H1 (cell line): Measurements from ENCODE around the gene ADGRB3. TPM values are rescaled to one million over a fixed set of nuclear protein-coding genes. Genes with fewer than 3 reads are reported as not detected.

Source experiments
- CTCF ChIA-PET: fragments of 300-600 bp; sonication (Branson Sonifier 250); formaldehyde crosslinking; loops from one replicate; lab custom pipeline; 2021; ENCODE audit not compliant: partially characterized antibody; lab: Charles Lee
- POLR2A ChIA-PET: fragments of 300-600 bp; sonication (Branson Sonifier 250); formaldehyde crosslinking; loops from one replicate; lab custom pipeline; 2021; ENCODE audit warnings: inconsistent platforms; ENCODE audit not compliant: partially characterized antibody; lab: Charles Lee
- DNase-seq, 2 experiments: peaks; one replicate each; pipeline versions ENCODE4 v3.0.0 to v3.0.0-alpha.2; 2010 to 2022; ENCODE audit warnings: low spot score in 2 of 2, low read depth in 1 of 2, mixed read lengths in 1 of 2
- FAIRE-seq: peaks from 2 replicates; lab custom pipeline; 2011; peaks lifted over from hg19 to GRCh38; lab: Jason Lieb, UNC
- H2AFZ ChIP-seq: 2 replicates; pipeline ENCODE4 v1.8.1; 2012; ENCODE audit warnings: low read length, inconsistent platforms
- H2AK5ac ChIP-seq: 2 replicates; pipeline ENCODE4 v1.6.1; 2013; ENCODE audit warnings: low read depth, low read length
- H2BK120ac ChIP-seq: replicated peaks from 2 replicates; pipeline ENCODE3; 2013; ENCODE audit warnings: low read depth, low read length, inconsistent platforms
- H2BK12ac ChIP-seq: 2 replicates; pipeline ENCODE4 v1.6.1; 2013; ENCODE audit warnings: low read depth, low read length
- H2BK15ac ChIP-seq: 2 replicates; pipeline ENCODE4 v1.6.1; 2013; ENCODE audit warnings: low read length
- H2BK20ac ChIP-seq: 2 replicates; pipeline ENCODE4 v1.6.1; 2013; ENCODE audit warnings: low read length
- H2BK5ac ChIP-seq: 2 replicates; pipeline ENCODE4 v1.6.1; 2013; ENCODE audit warnings: low read depth, low read length
- H3K14ac ChIP-seq: 2 replicates; pipeline ENCODE4 v1.6.1; 2013; ENCODE audit warnings: inconsistent platforms; ENCODE audit not compliant: insufficient read length
- H3K18ac ChIP-seq: 2 replicates; pipeline ENCODE4 v1.6.1; 2013; ENCODE audit warnings: low read length; ENCODE audit errors: extremely low read depth
- H3K23ac ChIP-seq: 2 replicates; pipeline ENCODE4 v1.6.1; 2013; ENCODE audit warnings: inconsistent platforms; ENCODE audit not compliant: insufficient read length
- H3K23me2 ChIP-seq: 2 replicates; pipeline ENCODE4 v1.6.1; 2013; ENCODE audit warnings: low read depth, low read length
- H3K27ac ChIP-seq: 2 replicates; pipeline ENCODE4 v1.6.1; 2011; ENCODE audit warnings: low read depth, low read length, inconsistent platforms
- H3K27me3 ChIP-seq, 4 experiments: replicated peaks in 1 of 4; 1 replicate in 1 of 4; 2 replicates in 3 of 4; pipeline versions ENCODE4 v1.6.1 to v1.8.1; 2011 to 2013; ENCODE audit warnings: low read length in 3 of 4, mild to moderate bottlenecking in 3 of 4, inconsistent platforms in 2 of 4, mixed read lengths in 2 of 4, moderate library complexity in 1 of 4; ENCODE audit not compliant: control insufficient read depth in 3 of 4, insufficient read depth in 3 of 4; ENCODE audit errors: extremely low read depth in 1 of 4
- H3K36me3 ChIP-seq, 4 experiments: 2 replicates each; pipeline versions ENCODE4 v1.6.1 to v1.8.1; 2011 to 2013; ENCODE audit warnings: mild to moderate bottlenecking in 4 of 4, low read length in 3 of 4, moderate library complexity in 2 of 4, control low read depth in 1 of 4, inconsistent platforms in 1 of 4; ENCODE audit not compliant: insufficient read depth in 4 of 4, control insufficient read depth in 2 of 4
- H3K4ac ChIP-seq: replicated peaks from 2 replicates; pipeline ENCODE3; 2013; ENCODE audit warnings: low read length, low read depth, mixed read lengths, inconsistent platforms; ENCODE audit not compliant: insufficient read length
- H3K4me1 ChIP-seq, 4 experiments: replicated peaks in 1 of 4; 1 replicate in 1 of 4; 2 replicates in 3 of 4; pipeline versions ENCODE4 v1.6.1 to v1.8.1; 2011 to 2013; ENCODE audit warnings: low read length in 3 of 4, inconsistent platforms in 2 of 4, mixed read lengths in 1 of 4; ENCODE audit not compliant: insufficient read depth in 4 of 4, control insufficient read depth in 3 of 4
- H3K4me2 ChIP-seq, 2 experiments: 2 replicates each; pipeline versions ENCODE4 v1.6.1 to v1.8.1; 2011 to 2013; ENCODE audit warnings: low read depth in 2 of 2, low read length in 2 of 2, control low read depth in 1 of 2, inconsistent platforms in 1 of 2, mild to moderate bottlenecking in 1 of 2; ENCODE audit not compliant: insufficient read depth in 1 of 2
- H3K4me3 ChIP-seq, 4 experiments: fragments of 200-600, 300-600 bp in 1 of 4; sonication (generic), shearing (Covaris generic), sonication (Bioruptor Twin) in 1 of 4; 2 replicates each; pipeline versions ENCODE4 v1.5.1 to v1.8.1; 2011 to 2016; ENCODE audit warnings: low read length in 4 of 4, low read depth in 3 of 4, control low read depth in 2 of 4, inconsistent platforms in 2 of 4, mild to moderate bottlenecking in 2 of 4, mixed read lengths in 1 of 4, moderate library complexity in 1 of 4; ENCODE audit not compliant: insufficient read depth in 2 of 4; ENCODE audit errors: extremely low read depth in 1 of 4
- H3K56ac ChIP-seq: replicated peaks from 2 replicates; pipeline ENCODE3; 2013; ENCODE audit warnings: low read depth, mild to moderate bottlenecking, mixed read lengths, low read length, inconsistent platforms; ENCODE audit not compliant: insufficient read length
- H3K79me1 ChIP-seq: 2 replicates; pipeline ENCODE4 v1.6.1; 2013; ENCODE audit warnings: low read depth, low read length, control low read depth
- H3K79me2 ChIP-seq, 2 experiments: 2 replicates each; pipeline versions ENCODE4 v1.6.1 to v1.8.1; 2012 to 2013; ENCODE audit warnings: low read length in 2 of 2, mild to moderate bottlenecking in 2 of 2, inconsistent platforms in 1 of 2; ENCODE audit not compliant: insufficient read depth in 2 of 2, control insufficient read depth in 1 of 2
- H3K9ac ChIP-seq, 4 experiments: replicated peaks in 1 of 4; 1 replicate in 1 of 4; 2 replicates in 3 of 4; pipeline versions ENCODE4 v1.6.1 to v1.8.1; 2011 to 2013; ENCODE audit warnings: low read depth in 3 of 4, low read length in 3 of 4, control low read depth in 2 of 4, mild to moderate bottlenecking in 2 of 4, moderate library complexity in 2 of 4, inconsistent platforms in 1 of 4; ENCODE audit errors: extremely low read depth in 1 of 4
- H3K9me3 ChIP-seq, 2 experiments: 2 replicates each; pipeline versions ENCODE4 v1.6.1 to v1.8.1; 2012 to 2013; ENCODE audit warnings: mild to moderate bottlenecking in 2 of 2, moderate library complexity in 2 of 2, control low read depth in 1 of 2, inconsistent platforms in 1 of 2, low read depth in 1 of 2, low read length in 1 of 2, mixed read lengths in 1 of 2; ENCODE audit not compliant: insufficient read depth in 2 of 2
- H4K20me1 ChIP-seq, 2 experiments: replicated peaks in 1 of 2; 2 replicates each; pipeline versions ENCODE3 to v1.8.1; 2011 to 2013; ENCODE audit warnings: inconsistent platforms in 2 of 2, low read length in 2 of 2, mild to moderate bottlenecking in 1 of 2; ENCODE audit not compliant: insufficient read depth in 2 of 2, control insufficient read depth in 1 of 2
- H4K5ac ChIP-seq: 2 replicates; pipeline ENCODE4 v1.6.1; 2013; ENCODE audit warnings: low read length, low read depth, mixed read lengths, inconsistent platforms; ENCODE audit not compliant: insufficient read length
- H4K8ac ChIP-seq: 2 replicates; pipeline ENCODE4 v1.8.0; 2013; ENCODE audit warnings: mild to moderate bottlenecking, moderate library complexity, low read length, inconsistent platforms; ENCODE audit not compliant: insufficient read depth; ENCODE audit errors: extremely low read depth
- H4K91ac ChIP-seq: replicated peaks from 2 replicates; pipeline ENCODE3; 2013; ENCODE audit warnings: low read length, mixed read lengths, inconsistent platforms; ENCODE audit not compliant: insufficient read length
- ASH2L ChIP-seq: fragments of 200-600, 300-600 bp; sonication (generic); IDR thresholded peaks from one replicate; pipeline ENCODE4 v1.7.1; 2017; ENCODE audit warnings: low read length
- BCL11A ChIP-seq, 2 experiments: IDR thresholded peaks; one replicate each; pipeline ENCODE4 v1.6.1; 2011; ENCODE audit warnings: low read depth in 2 of 2, low read length in 2 of 2, mild to moderate bottlenecking in 2 of 2
- POLR2AphosphoS5 ChIP-seq: IDR thresholded peaks from 2 replicates; pipeline ENCODE4 v1.6.1; 2011; ENCODE audit warnings: low read depth, low read length
- SAP30 ChIP-seq: fragments of 300-600 bp; sonication (generic); IDR thresholded peaks from 2 replicates; pipeline ENCODE4 v1.7.1; 2012; ENCODE audit warnings: low read length, moderate library complexity, mild to moderate bottlenecking, inconsistent platforms; ENCODE audit not compliant: insufficient read depth, insufficient replicate concordance
- TAF7 ChIP-seq: optimal IDR thresholded peaks from 2 replicates; pipeline ENCODE3; 2011; ENCODE audit warnings: low read depth, mild to moderate bottlenecking, inconsistent platforms, low read length, moderate library complexity, borderline replicate concordance
- TCF12 ChIP-seq: IDR thresholded peaks from 2 replicates; pipeline ENCODE4 v1.6.1; 2011; ENCODE audit warnings: low read depth, mild to moderate bottlenecking, low read length
- WGBS, 2 experiments: shearing (Covaris generic) in 1 of 2; methylation state at CpG; one replicate each; pipeline versions ENCODE4 v1.1.6 to v1.1.7; 2013 to 2015; ENCODE audit warnings: low lambda C conversion rate in 2 of 2, mixed read lengths in 2 of 2, inconsistent platforms in 1 of 2, low coverage in 1 of 2, missing lambda C conversion rate in 1 of 2; ENCODE audit not compliant: insufficient replicate concordance in 2 of 2, insufficient coverage in 1 of 2, insufficient read length in 1 of 2; ENCODE audit errors: extremely low coverage in 1 of 2, missing lambda C conversion rate in 1 of 2; 5-methylcytosine and 5-hydroxymethylcytosine counted together
- polyA plus RNA-seq, 7 experiments: library from polyadenylated mRNA; depleted of rRNA in 3 of 7; stranded (reverse) in 5 of 7; unstranded in 2 of 7; fragments of >200 nt in 5 of 7; fragments of 200-250 nt in 2 of 7; gene quantifications; 1 replicate in 5 of 7; 2 replicates in 1 of 7; 4 replicates in 1 of 7; pipeline versions ENCODE4 v1.2.1 to v1.2.3, GENCODE V29; 2011 to 2013; ENCODE audit warnings: missing spikeins in 2 of 7, mixed read lengths in 2 of 7
- total RNA-seq: library from RNA; stranded (reverse); fragmentation: NEBNext Ultra II Directional; extraction: Animal tissue kit (Norgen Biotek cat#: 25700); gene quantifications from 2 replicates; pipeline ENCODE4 v1.2.1, GENCODE V29; 2021
- TF ChIP-seq, protein P1 (sequence below): IDR thresholded peaks from 2 replicates; pipeline ENCODE4 v1.6.1; 2011; ENCODE audit warnings: low read length, improper control_type of control experiment

ADGRB3 gene
- total and polyA plus RNA-seq, 2 of the 8 experiments (the other 6 are each of a cell fraction or from before 2014, with no cell fraction given), result 0.35 to 1.2 TPM

DNA sequence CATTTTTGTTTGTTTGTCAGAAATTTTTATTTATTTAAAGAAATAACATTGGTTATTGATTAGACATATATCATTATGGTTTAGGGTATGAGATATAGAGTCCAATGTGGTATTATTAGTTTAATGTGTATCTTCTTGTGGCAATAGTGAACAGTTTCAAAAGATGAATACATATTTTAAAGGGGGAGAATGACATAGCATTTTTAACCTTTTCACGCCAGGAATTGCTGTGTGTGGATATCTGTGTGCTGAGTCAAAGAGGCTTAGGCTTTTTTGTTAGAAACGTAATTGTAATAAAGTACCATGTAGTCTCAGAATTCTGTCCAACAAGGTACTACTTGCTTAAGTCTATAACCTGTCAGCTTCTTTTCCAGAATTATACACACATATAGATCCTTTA is 451.6 kb downstream of the ADGRB3 start:
- H3K4ac ChIP-seq, result no peak overlapping the region
- ChIA-PET CTCF (interaction anchor here (0.6 kb wide), 1 partner anchor 964 kb away, joined by 3 read pairs; no protein-coding TSS in a partner anchor), POLR2A (no interaction called here)
- FAIRE-seq (no peak), DNase-seq (no peak)
- no peaks in the 10 kb centered on the region for H3K36me3 ChIP-seq
- H2BK12ac ChIP-seq, result no peak overlapping the region
- H2AK5ac ChIP-seq, result no peak overlapping the region
- H3K79me1 ChIP-seq, result no peaks in the 10 kb centered on the region
- no peak overlapping the region for H4K5ac ChIP-seq
- H4K91ac ChIP-seq, result no peak overlapping the region
- TF ChIP-seq ASH2L, result no peak
- no peak for TF ChIP-seq POLR2AphosphoS5
- no peak for TF ChIP-seq TCF12
- TF ChIP-seq TAF7, result no peak
- TF ChIP-seq SAP30, result no peak
- TF ChIP-seq, protein P1, sequence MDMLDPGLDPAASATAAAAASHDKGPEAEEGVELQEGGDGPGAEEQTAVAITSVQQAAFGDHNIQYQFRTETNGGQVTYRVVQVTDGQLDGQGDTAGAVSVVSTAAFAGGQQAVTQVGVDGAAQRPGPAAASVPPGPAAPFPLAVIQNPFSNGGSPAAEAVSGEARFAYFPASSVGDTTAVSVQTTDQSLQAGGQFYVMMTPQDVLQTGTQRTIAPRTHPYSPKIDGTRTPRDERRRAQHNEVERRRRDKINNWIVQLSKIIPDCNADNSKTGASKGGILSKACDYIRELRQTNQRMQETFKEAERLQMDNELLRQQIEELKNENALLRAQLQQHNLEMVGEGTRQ, result no peak
- no peak for TF ChIP-seq BCL11A (IDR thresholded peaks at IDR 0.05; ENCODE audit: low read depth in 2 of 2, low read length in 2 of 2)
- H2AFZ ChIP-seq, result no peak overlapping the region
- H3K14ac ChIP-seq, result no peak overlapping the region
- no peak overlapping the region for H2BK120ac ChIP-seq
- H3K56ac ChIP-seq, result no peak overlapping the region
- H3K27me3 ChIP-seq, result no peaks in the 10 kb centered on the region
- no peak overlapping the region for H3K23ac ChIP-seq
- no peaks in the 10 kb centered on the region for H3K23me2 ChIP-seq
- no peaks in the 10 kb centered on the region for H3K79me2 ChIP-seq
- 94% methylated on average over 2 of the region's 2 CpGs; no CpG with 5 or more reads in 1 of the 2 experiments for WGBS, 2 experiments
- no peak overlapping the region for H3K18ac ChIP-seq
- no peak overlapping the region for H2BK15ac ChIP-seq
- no peak overlapping the region for H4K8ac ChIP-seq
- no peaks in the 10 kb centered on the region for H3K9me3 ChIP-seq
- no peak overlapping the region for H2BK5ac ChIP-seq
- H3K27ac ChIP-seq, result no peak overlapping the region
- no peak overlapping the region for H3K4me2 ChIP-seq
- no peak overlapping the region for H2BK20ac ChIP-seq
- no peak overlapping the region for H3K4me3 ChIP-seq
- no peaks in the 10 kb centered on the region for H4K20me1 ChIP-seq
- no peaks in the 10 kb centered on the region for H3K4me1 ChIP-seq
- H3K9ac ChIP-seq, result no peak overlapping the region
